Endothelial cell of umbilical vein (primary cell): ENCODE results near the gene HOXA3. TPM values are rescaled to one million over a fixed set of nuclear protein-coding genes. Genes with fewer than 3 reads are reported as not detected.

Experiments
- BruUV-seq: library from RNA; stranded (reverse); fragments of 400-500 nt; replicated peaks from 2 replicates; lab custom pipeline; 2021; lab: Mats Ljungman, UMichigan
- CTCF ChIA-PET: fragments of 300-600, 350-600 bp; sonication (Branson Sonifier 250); formaldehyde crosslinking; loops from one replicate; lab custom pipeline; 2021; ENCODE audit warnings: antibody characterized with exemption, inconsistent platforms; lab: Charles Lee
- POLR2A ChIA-PET: fragments of 300-600, 350-600 bp; sonication (Branson Sonifier 250); formaldehyde crosslinking; loops from one replicate; lab custom pipeline; 2021; ENCODE audit warnings: antibody characterized with exemption, inconsistent platforms; lab: Charles Lee
- DNase-seq: peaks from one replicate; pipeline ENCODE4 v3.0.0-alpha.2; 2011; ENCODE audit warnings: low read depth, low spot score
- FAIRE-seq: peaks from 2 replicates; lab custom pipeline; 2011; peaks lifted over from hg19 to GRCh38; lab: Jason Lieb, UNC
- H2AFZ ChIP-seq: 2 replicates; pipeline ENCODE4 v1.6.0; 2012; ENCODE audit warnings: low read depth, low read length, control low read depth, inconsistent platforms
- H3K27ac ChIP-seq: 2 replicates; pipeline ENCODE4 v1.5.1; 2011; ENCODE audit warnings: low read depth, mild to moderate bottlenecking, control low read depth, low read length, moderate library complexity; ENCODE audit not compliant: insufficient read depth
- H3K27me3 ChIP-seq, 2 experiments: 2 replicates each; pipeline versions ENCODE4 v1.6.0 to v1.6.1; 2011; ENCODE audit warnings: low read length in 2 of 2, mixed read lengths in 1 of 2; ENCODE audit not compliant: control insufficient read depth in 2 of 2, insufficient read depth in 2 of 2
- H3K36me3 ChIP-seq, 2 experiments: 2 replicates in 1 of 2; 3 replicates in 1 of 2; pipeline ENCODE4 v1.5.1; 2011; ENCODE audit warnings: low read length in 2 of 2, mild to moderate bottlenecking in 1 of 2, moderate library complexity in 1 of 2; ENCODE audit not compliant: control insufficient read depth in 2 of 2, insufficient read depth in 2 of 2; ENCODE audit errors: extremely low read depth in 1 of 2
- H3K4me1 ChIP-seq: 3 replicates; pipeline ENCODE4 v1.5.1; 2011; ENCODE audit warnings: mild to moderate bottlenecking, low read length; ENCODE audit not compliant: control insufficient read depth, insufficient read depth; ENCODE audit errors: extremely low read depth
- H3K4me2 ChIP-seq: 2 replicates; pipeline ENCODE4 v1.6.1; 2011; ENCODE audit warnings: low read length, control low read depth, mixed read lengths; ENCODE audit not compliant: insufficient read depth
- H3K4me3 ChIP-seq, 3 experiments: fragments of 200-600 bp in 1 of 3; sonication (generic), shearing (Covaris generic) in 1 of 3; replicated peaks in 1 of 3; 2 replicates each; pipeline ENCODE4 v1.5.1; 2011 to 2016; ENCODE audit warnings: control low read depth in 3 of 3, low read length in 3 of 3, mild to moderate bottlenecking in 2 of 3, inconsistent platforms in 1 of 3, low read depth in 1 of 3, moderate library complexity in 1 of 3; ENCODE audit not compliant: insufficient read depth in 1 of 3
- H3K79me2 ChIP-seq: 2 replicates; pipeline ENCODE4 v1.6.0; 2012; ENCODE audit warnings: low read length, inconsistent platforms; ENCODE audit not compliant: control insufficient read depth, insufficient read depth
- H3K9ac ChIP-seq: replicated peaks from 2 replicates; pipeline ENCODE3; 2011; ENCODE audit warnings: low read length, control low read depth; ENCODE audit not compliant: insufficient read depth; ENCODE audit errors: extremely low read depth
- H3K9me1 ChIP-seq: replicated peaks from 3 replicates; pipeline ENCODE4 v1.6.0; 2011; ENCODE audit warnings: mild to moderate bottlenecking, low read length; ENCODE audit not compliant: control insufficient read depth, insufficient read depth; ENCODE audit errors: extremely low read depth
- H3K9me3 ChIP-seq: replicated peaks from 2 replicates; pipeline ENCODE4 v1.5.1; 2012; ENCODE audit warnings: low read length, inconsistent platforms; ENCODE audit not compliant: control insufficient read depth, insufficient read depth
- H4K20me1 ChIP-seq: replicated peaks from 2 replicates; pipeline ENCODE3; 2011; ENCODE audit warnings: mild to moderate bottlenecking, low read length; ENCODE audit not compliant: control insufficient read depth, insufficient read depth; ENCODE audit errors: extremely low read depth
- EZH2 ChIP-seq: IDR thresholded peaks from 2 replicates; pipeline ENCODE4 v1.6.1; 2012; ENCODE audit warnings: borderline replicate concordance, low read depth, mild to moderate bottlenecking, moderate library complexity, low read length, inconsistent platforms; ENCODE audit not compliant: severe bottlenecking
- GATA2 ChIP-seq: IDR thresholded peaks from 2 replicates; pipeline ENCODE4 v1.7.0; 2011; ENCODE audit warnings: low read depth, mild to moderate bottlenecking, moderate library complexity, mixed read lengths, low read length; ENCODE audit not compliant: insufficient read length, insufficient read depth
- POLR2A ChIP-seq: IDR thresholded peaks from 2 replicates; pipeline ENCODE4 v1.6.1; 2012; ENCODE audit warnings: low read depth, mild to moderate bottlenecking, control low read depth, low read length
- POLR2AphosphoS5 ChIP-seq: IDR thresholded peaks from 2 replicates; pipeline ENCODE4 v1.6.1; 2012; ENCODE audit warnings: low read depth, mild to moderate bottlenecking, control low read depth, low read length, moderate library complexity; ENCODE audit not compliant: insufficient read depth
- dilution Hi-C: fragments of 300-500 bp; cut with MboI; formaldehyde crosslinking; loops from one replicate; pipeline ENCODE4 v1.15.0; 2019; ENCODE audit warnings: low sequenced_read_pairs; ENCODE audit not compliant: extremely low pct_ligation_motif_present
- intact Hi-C: fragments of 100-400 bp; cut with micrococcal nuclease; formaldehyde crosslinking; loops from one replicate; pipeline ENCODE4 v1.10.0; 2022
- polyA plus RNA-seq, 4 experiments: library from polyadenylated mRNA; depleted of rRNA in 3 of 4; stranded (reverse) in 3 of 4; unstranded in 1 of 4; fragments of >200 nt; gene quantifications; 2 replicates each; pipeline versions ENCODE4 v1.2.1 to v1.2.3, GENCODE V29; 2011 to 2012; ENCODE audit warnings: missing spikeins in 1 of 4
- total RNA-seq: library from RNA; stranded (reverse); gene quantifications from 2 replicates; pipeline ENCODE4 v1.2.3, GENCODE V29; 2021
- TF ChIP-seq, protein P1 (sequence below): IDR thresholded peaks from 2 replicates; pipeline ENCODE4 v1.6.1; 2011; ENCODE audit not compliant: insufficient read depth, insufficient read length
- TF ChIP-seq, protein P2 (sequence below), 2 donors: IDR thresholded peaks; 1 replicate in 1 of 2; 2 replicates in 1 of 2; pipeline ENCODE4 v1.5.1; 2011; ENCODE audit warnings: low read length in 2 of 2, mild to moderate bottlenecking in 2 of 2, moderate library complexity in 2 of 2, control low read depth in 1 of 2, inconsistent platforms in 1 of 2, low read depth in 1 of 2; ENCODE audit not compliant: insufficient read depth in 1 of 2; ENCODE audit errors: extremely low read depth in 1 of 2

HOXA3 gene
- total and polyA plus RNA-seq, 2 donors (not counting 3 experiments of a cell fraction or from before 2014, with no cell fraction given), result 4.7 to 14.0 TPM

DNA sequence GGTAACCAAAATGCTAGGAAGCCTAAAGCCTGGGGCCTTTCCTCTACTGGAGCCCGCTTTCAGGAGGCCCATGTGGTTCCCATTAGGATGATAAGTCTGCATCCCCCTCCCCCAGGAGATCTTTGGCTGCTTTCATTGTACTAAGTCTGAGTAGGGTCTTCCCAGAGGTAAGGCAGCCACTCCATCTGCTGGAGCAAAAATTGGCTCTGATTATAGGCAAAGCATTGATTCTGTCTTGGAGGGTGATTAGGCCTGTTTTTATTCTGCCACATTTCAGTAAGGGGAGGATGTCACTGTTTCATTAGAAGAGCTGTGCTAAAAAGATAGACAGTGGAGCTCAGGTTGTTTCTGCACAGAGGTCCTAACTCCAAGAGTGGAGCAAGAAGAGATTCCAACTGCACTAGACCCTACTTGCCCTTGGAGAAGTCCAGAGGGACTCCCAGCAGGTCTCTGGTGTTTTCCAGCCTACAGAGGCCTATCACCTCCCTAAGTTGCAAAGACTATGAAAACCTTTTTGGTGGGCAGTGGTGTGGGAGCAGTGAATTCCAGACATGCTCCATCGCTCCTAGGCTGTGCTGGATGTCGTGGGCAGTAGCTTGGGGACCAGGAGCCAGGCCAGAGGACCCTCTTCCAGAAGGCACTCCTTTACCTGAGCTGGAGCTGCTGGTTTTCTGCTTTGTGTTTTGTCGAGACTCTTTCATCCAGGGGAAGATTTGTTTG is 42.8 kb downstream of the HOXA3 start:
- POLR2A ChIA-PET, result interaction anchor here (1.0 to 1.4 kb wide), 3 partner anchors 8 to 13 kb away, joined by 3 to 4 read pairs (median 3); no protein-coding TSS in a partner anchor
- H3K79me2 ChIP-seq, result peaks cover 71% of the 10 kb centered on the region

More for the DNA sequence above, 42.8 kb downstream of the HOXA3 start:
- TF ChIP-seq EZH2 (no peak), GATA2 (no peak), POLR2AphosphoS5 (no peak), POLR2A (no peak)
- TF ChIP-seq, protein P1, sequence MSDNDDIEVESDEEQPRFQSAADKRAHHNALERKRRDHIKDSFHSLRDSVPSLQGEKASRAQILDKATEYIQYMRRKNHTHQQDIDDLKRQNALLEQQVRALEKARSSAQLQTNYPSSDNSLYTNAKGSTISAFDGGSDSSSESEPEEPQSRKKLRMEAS, result no peak
- TF ChIP-seq, protein P2, sequence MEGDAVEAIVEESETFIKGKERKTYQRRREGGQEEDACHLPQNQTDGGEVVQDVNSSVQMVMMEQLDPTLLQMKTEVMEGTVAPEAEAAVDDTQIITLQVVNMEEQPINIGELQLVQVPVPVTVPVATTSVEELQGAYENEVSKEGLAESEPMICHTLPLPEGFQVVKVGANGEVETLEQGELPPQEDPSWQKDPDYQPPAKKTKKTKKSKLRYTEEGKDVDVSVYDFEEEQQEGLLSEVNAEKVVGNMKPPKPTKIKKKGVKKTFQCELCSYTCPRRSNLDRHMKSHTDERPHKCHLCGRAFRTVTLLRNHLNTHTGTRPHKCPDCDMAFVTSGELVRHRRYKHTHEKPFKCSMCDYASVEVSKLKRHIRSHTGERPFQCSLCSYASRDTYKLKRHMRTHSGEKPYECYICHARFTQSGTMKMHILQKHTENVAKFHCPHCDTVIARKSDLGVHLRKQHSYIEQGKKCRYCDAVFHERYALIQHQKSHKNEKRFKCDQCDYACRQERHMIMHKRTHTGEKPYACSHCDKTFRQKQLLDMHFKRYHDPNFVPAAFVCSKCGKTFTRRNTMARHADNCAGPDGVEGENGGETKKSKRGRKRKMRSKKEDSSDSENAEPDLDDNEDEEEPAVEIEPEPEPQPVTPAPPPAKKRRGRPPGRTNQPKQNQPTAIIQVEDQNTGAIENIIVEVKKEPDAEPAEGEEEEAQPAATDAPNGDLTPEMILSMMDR (IDR thresholded peaks at IDR 0.05; ENCODE audit: extremely low read depth in 1 of 2, insufficient read depth in 1 of 2, low read depth in 1 of 2, low read length in 2 of 2), result no peak
- Histone ChIP-seq H4K20me1 (no peaks in the 10 kb centered on the region), H3K9me1 (no peaks in the 10 kb centered on the region), H2AFZ (no peak overlapping the region), H3K4me3 (no peak overlapping the region), H3K4me2 (no peak overlapping the region), H3K27me3 (no peaks in the 10 kb centered on the region), H3K9ac (no peak overlapping the region), H3K36me3 (peaks cover 0 to 5% of the 10 kb centered on the region in 2 experiments), H3K4me1 (peaks cover 87% of the 10 kb centered on the region), H3K9me3 (no peaks in the 10 kb centered on the region), H3K27ac (no peak overlapping the region)
- BruUV-seq, result no TSS peak
- intact Hi-C loops, result loop anchor here (5.0 to 10.0 kb wide), 2 partner anchors 907 to 955 kb away; partner anchors contain the start of genes CBX3, HNRNPA2B1 and NFE2L3
- dilution Hi-C loops, result no loop called here
- FAIRE-seq (no peak), DNase-seq (no peak)
- CTCF ChIA-PET, result interaction anchor here (0.9 to 5.4 kb wide), 7 partner anchors 9 to 421 kb away, joined by 3 to 70 read pairs (median 10); partner anchors contain the start of genes HOXA1 and HOXA4
